ENCODE data around the gene AGBL1.

Gene AGBL1

DNA sequence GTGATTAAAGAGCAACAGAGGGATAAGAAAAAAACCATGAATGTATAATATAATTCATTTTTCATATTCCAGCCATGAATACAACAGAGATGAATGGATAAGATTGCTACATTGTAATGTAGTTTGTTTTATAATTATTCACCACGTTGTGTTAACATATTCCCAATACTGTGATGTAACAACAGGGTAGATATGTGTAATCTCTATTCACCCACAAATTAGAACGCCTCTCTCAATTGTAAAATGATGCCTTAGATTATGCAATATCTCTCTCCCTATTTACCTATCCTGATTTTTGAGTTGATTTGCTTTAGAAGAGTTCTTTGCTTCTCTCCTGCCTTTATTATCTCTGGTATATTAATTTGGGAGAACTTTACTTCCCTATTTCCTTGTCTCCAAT lies 193.6 kb downstream of the AGBL1 start:
- H3K4me3 ChIP-seq (ENCODE audit: low read depth, low read length) = no peak overlapping the region
- DNase-seq (ENCODE audit: low read depth) = no peak
- TF ChIP-seq, protein P1, sequence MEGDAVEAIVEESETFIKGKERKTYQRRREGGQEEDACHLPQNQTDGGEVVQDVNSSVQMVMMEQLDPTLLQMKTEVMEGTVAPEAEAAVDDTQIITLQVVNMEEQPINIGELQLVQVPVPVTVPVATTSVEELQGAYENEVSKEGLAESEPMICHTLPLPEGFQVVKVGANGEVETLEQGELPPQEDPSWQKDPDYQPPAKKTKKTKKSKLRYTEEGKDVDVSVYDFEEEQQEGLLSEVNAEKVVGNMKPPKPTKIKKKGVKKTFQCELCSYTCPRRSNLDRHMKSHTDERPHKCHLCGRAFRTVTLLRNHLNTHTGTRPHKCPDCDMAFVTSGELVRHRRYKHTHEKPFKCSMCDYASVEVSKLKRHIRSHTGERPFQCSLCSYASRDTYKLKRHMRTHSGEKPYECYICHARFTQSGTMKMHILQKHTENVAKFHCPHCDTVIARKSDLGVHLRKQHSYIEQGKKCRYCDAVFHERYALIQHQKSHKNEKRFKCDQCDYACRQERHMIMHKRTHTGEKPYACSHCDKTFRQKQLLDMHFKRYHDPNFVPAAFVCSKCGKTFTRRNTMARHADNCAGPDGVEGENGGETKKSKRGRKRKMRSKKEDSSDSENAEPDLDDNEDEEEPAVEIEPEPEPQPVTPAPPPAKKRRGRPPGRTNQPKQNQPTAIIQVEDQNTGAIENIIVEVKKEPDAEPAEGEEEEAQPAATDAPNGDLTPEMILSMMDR (IDR thresholded peaks at IDR 0.05; ENCODE audit: low read depth, low read length, missing control alignments) = no peak

DNA sequence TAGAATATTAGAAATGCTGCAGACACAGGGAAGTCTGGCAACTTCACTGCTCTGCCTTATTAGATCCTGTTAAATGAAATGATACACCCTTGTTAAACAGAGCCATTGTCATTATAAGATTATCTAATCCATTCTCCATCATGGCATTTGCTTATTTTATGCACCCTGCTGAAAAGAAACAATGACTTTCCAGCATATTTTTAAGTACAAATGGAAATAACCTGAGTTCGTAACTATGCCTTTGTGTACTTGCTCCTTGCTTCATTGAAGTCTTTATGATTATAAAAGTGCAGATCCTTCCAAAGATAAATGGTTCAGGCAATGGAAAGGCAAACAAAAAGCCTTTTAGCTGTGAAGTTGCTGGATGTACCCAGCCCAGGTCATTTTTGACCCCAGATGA lies 195.7 kb downstream of the AGBL1 start:
- no peak for DNase-seq (ENCODE audit: low read depth)
- H3K4me3 ChIP-seq (ENCODE audit: low read depth, low read length) = no peak overlapping the region
- TF ChIP-seq, protein P1 (IDR thresholded peaks at IDR 0.05; ENCODE audit: low read depth, low read length, missing control alignments) = no peak

DNA sequence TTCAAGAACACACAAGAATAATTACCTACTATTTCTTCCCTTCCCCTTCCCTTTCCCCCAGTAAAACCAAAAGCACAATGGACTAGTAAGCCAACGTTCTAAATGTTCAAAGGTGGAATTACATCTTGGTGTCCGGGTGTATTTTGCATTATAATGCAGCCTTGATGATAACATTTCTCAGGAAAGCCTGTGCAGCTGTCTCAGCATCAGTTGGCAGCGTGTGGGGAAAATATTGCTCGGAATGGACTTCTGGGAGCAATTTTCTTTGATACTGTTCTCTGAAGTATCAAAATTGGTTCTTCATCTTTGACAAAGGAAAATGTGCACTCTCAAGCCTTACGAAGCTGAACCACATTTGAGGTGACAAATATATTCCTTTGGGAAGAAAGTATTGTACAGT lies 198.9 kb downstream of the AGBL1 start:
- DNase-seq (ENCODE audit: low read depth) = no peak
- TF ChIP-seq, protein P1 (IDR thresholded peaks at IDR 0.05; ENCODE audit: low read depth, low read length, missing control alignments) = no peak
- no peak overlapping the region for H3K4me3 ChIP-seq (ENCODE audit: low read depth, low read length)

DNA sequence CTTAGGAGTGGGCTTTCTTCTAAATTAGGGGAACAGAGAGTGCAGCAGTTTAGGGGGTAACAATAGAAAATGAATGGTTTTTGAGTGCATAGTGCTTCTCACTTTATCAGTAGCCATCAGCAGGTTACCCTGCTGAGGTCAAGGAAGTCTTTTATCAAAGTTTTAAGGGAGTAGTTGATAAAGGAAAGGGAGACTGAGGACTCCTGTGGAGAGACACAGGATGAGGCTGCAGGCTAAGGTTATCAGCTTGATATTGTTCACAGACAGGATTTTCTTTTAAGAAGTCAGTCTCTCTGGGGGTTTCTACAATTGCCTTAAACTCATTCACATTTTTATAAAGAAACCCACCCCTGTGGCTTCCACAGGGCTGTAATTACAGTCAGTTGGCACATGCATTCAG lies 205.0 kb downstream of the AGBL1 start:
- no peak for DNase-seq (ENCODE audit: low read depth)
- no peak overlapping the region for H3K4me3 ChIP-seq (ENCODE audit: low read depth, low read length)
- TF ChIP-seq, protein P1 (IDR thresholded peaks at IDR 0.05; ENCODE audit: low read depth, low read length, missing control alignments) = no peak

DNA sequence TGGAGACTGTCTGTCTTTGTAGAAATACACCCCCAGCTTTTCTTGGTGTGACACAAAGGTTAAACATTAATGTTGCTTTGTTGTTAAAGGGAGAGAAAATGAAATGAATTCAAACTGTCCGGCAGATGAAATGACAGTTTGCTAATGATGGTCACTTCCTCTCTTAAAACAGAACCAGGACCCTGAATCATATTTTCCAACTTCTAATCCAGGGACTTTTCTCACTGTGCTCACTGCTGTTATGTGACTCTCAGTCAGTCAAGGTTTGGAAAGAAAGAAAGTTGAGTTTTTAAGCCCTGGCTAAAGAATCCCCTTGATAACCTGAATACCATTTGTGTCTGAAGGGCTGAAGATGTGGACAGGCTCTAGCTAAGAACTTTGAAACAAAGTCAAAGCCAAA lies 215.8 kb downstream of the AGBL1 start:
- DNase-seq (ENCODE audit: low read depth) = no peak
- TF ChIP-seq, protein P1 (IDR thresholded peaks at IDR 0.05; ENCODE audit: low read depth, low read length, missing control alignments) = no peak
- H3K4me3 ChIP-seq (ENCODE audit: low read depth, low read length) = no peak overlapping the region

DNA sequence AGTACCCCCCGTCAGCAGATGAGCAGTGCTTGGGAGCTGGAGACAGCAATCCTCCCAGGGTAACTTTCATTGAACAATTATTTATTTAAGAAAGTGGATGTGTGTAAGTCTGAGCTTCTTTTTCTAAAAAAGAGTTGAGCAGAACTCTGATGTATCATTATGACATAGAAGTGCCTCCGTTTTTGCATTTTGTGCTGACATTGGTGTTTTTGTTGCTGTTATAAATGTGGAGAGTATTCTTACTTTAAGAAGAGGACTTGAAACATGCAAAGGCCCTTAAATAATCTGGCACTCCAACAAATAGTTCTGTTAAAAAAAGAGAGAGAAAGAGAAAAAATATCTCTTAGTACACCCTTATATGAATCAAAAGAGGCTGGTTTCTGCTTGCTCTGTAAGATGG lies 217.1 kb downstream of the AGBL1 start:
- DNase-seq (ENCODE audit: low read depth) = no peak
- TF ChIP-seq, protein P1 (IDR thresholded peaks at IDR 0.05; ENCODE audit: low read depth, low read length, missing control alignments) = no peak

DNA sequence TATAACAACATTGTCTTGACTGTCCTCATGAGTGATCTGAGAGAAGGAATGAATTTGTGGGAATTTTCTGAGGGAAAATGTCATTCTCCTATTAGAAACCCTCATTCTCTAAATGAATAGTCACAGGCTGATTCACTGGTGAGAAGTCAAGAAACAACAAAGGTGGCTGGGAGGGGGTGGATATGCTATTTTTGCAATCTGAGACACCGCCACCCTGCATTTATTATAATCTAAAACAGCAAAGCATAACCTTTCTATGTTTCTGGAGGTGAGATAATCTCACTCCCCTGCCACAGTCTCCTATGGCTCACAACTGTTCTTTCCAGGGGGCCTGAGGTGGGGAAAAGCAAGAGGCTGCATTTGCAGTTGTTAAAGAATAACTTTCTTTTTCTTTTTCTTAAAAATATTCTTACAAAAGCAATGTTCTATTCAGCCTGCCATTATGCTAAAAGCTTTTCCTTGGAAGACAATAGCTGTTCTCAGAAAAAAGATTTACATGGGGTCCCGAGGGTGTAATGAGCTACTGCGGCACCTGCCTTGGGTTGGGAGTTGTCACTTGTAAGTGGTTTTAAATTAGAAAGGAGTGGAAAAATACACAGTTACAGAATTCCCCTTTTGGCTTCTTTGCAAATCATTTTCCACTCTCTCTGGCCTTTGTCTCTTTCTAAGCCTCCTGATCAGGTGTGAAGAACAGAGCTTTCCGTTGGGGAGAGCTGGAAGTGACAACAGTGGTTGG lies 220.9 kb downstream of the AGBL1 start:
- TF ChIP-seq, protein P1 (IDR thresholded peaks at IDR 0.05; ENCODE audit: low read depth, low read length, missing control alignments) = no peak
- no peak overlapping the region for H3K4me3 ChIP-seq (ENCODE audit: low read depth, low read length)
- DNase-seq (ENCODE audit: low read depth) = no peak

More for the DNA sequence above, 217.1 kb downstream of the AGBL1 start:
- H3K4me3 ChIP-seq (ENCODE audit: low read depth, low read length) = no peak overlapping the region

All from GM12864 (cell line).